ENCODE results near the gene CCDC32. TPM values are rescaled to one million over a fixed set of nuclear protein-coding genes. Genes with fewer than 3 reads are reported as not detected.

The CCDC32 gene
- total RNA-seq, 4 donors from 2014 or later, result 11.9 to 24.2 (median 17.2) TPM

GRCh38 chr15:40528801-40529200 is 36.0 kb downstream of the CCDC32 start:
- intact Hi-C loops (cut with DNase I; ENCODE audit: low total_unique reads), result no loop called here
- Histone ChIP-seq H3K9me3 (no peaks in the 10 kb centered on the region), H3K4me1 (no peaks in the 10 kb centered on the region), H3K27ac (no peak overlapping the region), H3K27me3 (no peaks in the 10 kb centered on the region), H3K4me3 (no peak overlapping the region), H3K36me3 (no peaks in the 10 kb centered on the region)
- TF ChIP-seq POLR2A (IDR thresholded peaks at IDR 0.05) (no peak), CTCF (IDR thresholded peaks at IDR 0.05 in 4 of 5, conservative IDR thresholded peaks at IDR 0.05 in 1 of 5) (no peak)
- no peak for DNase-seq
- in situ Hi-C loops (cut with MboI; ENCODE audit: low sequenced_read_pairs in 4 of 4), result no loop called here
- ATAC-seq, result no peak

GRCh38 chr15:40525855-40526254 is 39.0 kb downstream of the CCDC32 start:
- TF ChIP-seq CTCF (IDR thresholded peaks at IDR 0.05 in 4 of 5, conservative IDR thresholded peaks at IDR 0.05 in 1 of 5) (no peak), POLR2A (IDR thresholded peaks at IDR 0.05) (no peak)
- DNase-seq (no peak), ATAC-seq (no peak)
- no peaks in the 10 kb centered on the region for H3K36me3 ChIP-seq
- intact Hi-C loops (cut with DNase I; ENCODE audit: low total_unique reads) (no loop called here), in situ Hi-C loops (cut with MboI; ENCODE audit: low sequenced_read_pairs in 4 of 4) (no loop called here)
- H3K27ac ChIP-seq, result no peak overlapping the region
- no peak overlapping the region for H3K4me3 ChIP-seq
- H3K27me3 ChIP-seq, result no peaks in the 10 kb centered on the region
- H3K9me3 ChIP-seq, result no peaks in the 10 kb centered on the region
- no peaks in the 10 kb centered on the region for H3K4me1 ChIP-seq

GRCh38 chr15:40523611-40524010 is 41.2 kb downstream of the CCDC32 start:
- no peak for ATAC-seq

GRCh38 chr15:40516322-40516721 is 48.5 kb downstream of the CCDC32 start:
- in situ Hi-C loops (cut with MboI; ENCODE audit: low sequenced_read_pairs in 4 of 4), result loop anchor here in 3 of 4 donors (10.0 to 25.0 kb wide), 3 partner anchors 58 to 371 kb away; partner anchors contain the start of genes RAD51 (in 1 of the 3) and VPS18 (in 1 of the 3)
- no peak overlapping the region for H3K4me3 ChIP-seq
- TF ChIP-seq POLR2A (IDR thresholded peaks at IDR 0.05), result no peak
- peaks cover 0 to 2% of the 10 kb centered on the region in 2 donors for H3K4me1 ChIP-seq
- H3K36me3 ChIP-seq, result no peaks in the 10 kb centered on the region
- intact Hi-C loops (cut with DNase I; ENCODE audit: low total_unique reads), result loop anchor here (5.0 kb wide), 1 partner anchor 51 kb away; the partner anchor contains the start of genes CCDC32 and RPUSD2
- DNase-seq (no peak), ATAC-seq (no peak)
- no peaks in the 10 kb centered on the region for H3K27me3 ChIP-seq
- H3K9me3 ChIP-seq, result no peaks in the 10 kb centered on the region
- H3K27ac ChIP-seq, result no peak overlapping the region

More at GRCh38 chr15:40523611-40524010, 41.2 kb downstream of the CCDC32 start:
- intact Hi-C loops (cut with DNase I; ENCODE audit: low total_unique reads) (loop anchor here (5.0 kb wide), 2 partner anchors 69 to 369 kb away; partner anchors contain the start of genes KNL1 and VPS18), in situ Hi-C loops (cut with MboI; ENCODE audit: low sequenced_read_pairs in 4 of 4) (loop anchor here in 2 of 4 donors (25.0 kb wide), 2 partner anchors 164 to 364 kb away; partner anchors contain the start of genes RAD51 (in 1 of the 2) and VPS18 (in 1 of the 2))
- no peaks in the 10 kb centered on the region for H3K9me3 ChIP-seq
- no peaks in the 10 kb centered on the region for H3K36me3 ChIP-seq
- no peaks in the 10 kb centered on the region for H3K27me3 ChIP-seq
- no peaks in the 10 kb centered on the region for H3K4me1 ChIP-seq
- no peak for DNase-seq
- no peak overlapping the region for H3K4me3 ChIP-seq
- TF ChIP-seq CTCF (IDR thresholded peaks at IDR 0.05 in 4 of 5, conservative IDR thresholded peaks at IDR 0.05 in 1 of 5) (no peak), POLR2A (IDR thresholded peaks at IDR 0.05) (no peak)
- H3K27ac ChIP-seq, result no peak overlapping the region

- TF ChIP-seq CTCF (IDR thresholded peaks at IDR 0.05 in 4 of 5, conservative IDR thresholded peaks at IDR 0.05 in 1 of 5), result no peak
- TF ChIP-seq POLR2A (IDR thresholded peaks at IDR 0.05), result no peak
- H3K36me3 ChIP-seq, result no peaks in the 10 kb centered on the region
- ATAC-seq, result no peak
- H3K4me3 ChIP-seq, result no peak overlapping the region
- intact Hi-C loops (cut with DNase I; ENCODE audit: low total_unique reads), result no loop called here
- in situ Hi-C loops (cut with MboI; ENCODE audit: low sequenced_read_pairs in 4 of 4), result loop anchor here in 3 of 4 donors (10.0 to 25.0 kb wide), 3 partner anchors 61 to 374 kb away; partner anchors contain the start of genes RAD51 (in 1 of the 3) and VPS18 (in 1 of the 3)
- no peaks in the 10 kb centered on the region for H3K27me3 ChIP-seq
- H3K9me3 ChIP-seq, result no peaks in the 10 kb centered on the region
- no peak for DNase-seq
- peaks cover 2 to 8% of the 10 kb centered on the region in 2 donors for H3K4me1 ChIP-seq
- H3K27ac ChIP-seq, result no peak overlapping the region
Measured at GRCh38 chr15:40513609-40514008, 51.2 kb downstream of the CCDC32 start.
